GM19035 (cell line): ENCODE data around the gene CPLANE2.
"Not testable (repeated sequence)": the region's sequence is repeated elsewhere in the genome, so short reads cannot be mapped to it uniquely, and the experiment has no call there.

ENCODE experiments used
- ATAC-seq: cut with Tn5 transposase; IDR thresholded peaks from one replicate; pipeline ENCODE4 v1.9.1; 2021; ENCODE audit not compliant: unreplicated experiment

Gene CPLANE2

DNA sequence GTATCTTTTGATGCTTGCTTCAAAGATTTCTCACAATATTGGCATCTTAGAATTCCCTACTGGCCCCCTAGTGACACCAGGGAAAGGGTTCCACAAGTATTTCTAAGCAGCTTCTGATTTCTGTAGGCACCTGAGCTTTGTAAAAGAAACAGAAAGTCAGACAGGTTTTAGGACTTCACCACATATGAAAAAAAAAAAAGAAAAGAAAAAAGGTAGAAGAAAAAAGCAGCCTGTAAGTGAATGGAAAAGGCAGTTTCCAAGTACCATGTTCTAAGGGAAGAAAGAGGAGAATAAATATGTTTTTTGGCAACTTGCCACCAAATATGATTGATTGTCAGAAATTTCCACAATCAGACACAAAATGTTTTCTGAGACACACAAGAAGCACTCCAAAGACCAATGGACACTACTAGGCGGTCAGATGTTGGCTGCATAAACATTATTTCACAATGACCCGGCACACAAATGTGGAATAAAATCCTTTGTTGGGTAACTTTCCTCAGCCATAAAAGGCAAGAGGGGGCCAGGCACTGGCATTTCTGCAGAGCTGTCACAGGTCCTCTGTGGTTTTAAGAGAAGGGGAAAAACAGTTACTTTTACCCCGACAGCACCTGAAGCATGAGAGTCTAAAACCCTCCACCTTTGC, 12.7 kb upstream of the CPLANE2 start:
- no peak for ATAC-seq

DNA sequence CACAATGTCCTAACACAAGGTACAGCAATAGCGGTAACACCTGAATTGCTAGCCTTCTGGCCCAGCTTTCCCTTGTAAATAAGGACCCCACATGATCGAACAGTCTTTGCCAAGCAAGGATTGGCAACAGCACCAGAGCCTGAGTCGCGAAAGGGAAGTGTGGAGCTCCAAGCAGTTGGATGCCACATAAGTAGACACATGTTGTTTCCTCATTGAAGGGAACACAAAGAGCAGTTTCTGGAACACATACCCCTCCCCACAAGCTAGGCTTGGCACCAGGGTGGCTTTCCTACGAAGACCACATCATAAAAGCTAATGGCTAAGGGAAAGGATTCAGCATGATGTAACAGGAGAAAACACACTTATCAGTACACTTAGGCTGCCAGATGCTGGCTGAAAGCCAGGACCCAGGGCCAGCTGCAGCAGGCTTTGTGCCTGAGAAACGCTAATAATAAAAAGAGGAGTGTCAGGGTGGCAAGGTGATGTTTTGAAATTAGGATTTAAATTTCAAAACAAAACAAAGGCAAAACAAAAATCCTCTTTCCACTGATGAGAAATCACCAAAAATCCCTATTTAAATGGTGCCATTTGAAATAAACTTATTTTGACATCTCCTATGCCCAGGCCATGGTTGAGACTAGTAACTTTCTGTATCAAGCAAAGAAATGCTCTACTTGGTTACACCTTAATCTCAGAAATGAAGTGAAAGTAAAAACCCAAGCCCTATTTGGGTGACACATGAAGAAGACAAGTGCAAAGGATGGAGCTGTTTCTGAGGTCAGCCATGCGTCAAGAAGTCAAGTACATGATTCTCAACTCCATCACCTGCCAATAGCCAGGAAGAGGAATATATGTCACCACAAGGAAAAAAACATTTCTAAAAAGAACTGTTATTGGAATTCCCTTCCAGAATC, 11.9 kb upstream of the CPLANE2 start:
- ATAC-seq = no peak

DNA sequence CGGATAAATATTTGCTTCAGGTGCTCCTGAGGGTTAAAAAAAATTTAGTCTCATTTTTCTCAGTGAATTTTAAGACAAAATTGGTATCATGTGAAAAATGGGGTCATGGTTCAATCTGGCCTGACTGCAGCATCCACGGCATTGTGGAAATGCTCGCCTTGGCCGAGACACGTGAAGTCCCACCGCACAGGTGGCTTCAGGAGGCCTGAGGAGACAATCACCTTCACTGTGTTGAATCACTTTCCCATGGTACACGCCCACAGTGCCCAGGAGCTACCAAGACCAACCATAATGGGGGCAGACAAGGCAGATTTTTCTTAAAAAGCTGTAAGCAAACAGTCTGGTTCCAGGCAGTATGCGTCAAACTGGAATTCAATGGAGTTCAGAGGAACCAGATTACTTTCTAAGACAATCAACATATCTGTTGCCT, 11.0 kb upstream of the CPLANE2 start:
- no peak for ATAC-seq

DNA sequence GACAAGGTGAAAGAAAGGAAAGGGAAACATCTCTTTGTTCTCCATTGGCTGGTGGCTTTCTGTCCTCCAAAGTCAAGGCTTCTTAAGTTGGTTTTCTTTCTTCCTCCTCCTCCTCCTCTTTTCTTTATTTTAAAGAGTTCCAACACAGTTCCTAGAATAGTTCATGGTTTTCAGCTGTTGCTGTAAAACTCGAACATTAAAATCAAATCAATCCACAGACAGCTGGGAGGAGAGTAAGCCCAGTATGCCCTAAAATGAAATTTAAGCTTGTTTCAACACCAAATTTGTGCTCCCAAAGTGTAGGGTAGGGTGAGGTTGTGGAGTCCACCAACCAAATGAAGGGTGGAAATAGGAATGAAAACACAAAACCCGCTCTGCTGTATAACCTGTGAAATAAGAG, 10.5 kb upstream of the CPLANE2 start:
- no peak for ATAC-seq

DNA sequence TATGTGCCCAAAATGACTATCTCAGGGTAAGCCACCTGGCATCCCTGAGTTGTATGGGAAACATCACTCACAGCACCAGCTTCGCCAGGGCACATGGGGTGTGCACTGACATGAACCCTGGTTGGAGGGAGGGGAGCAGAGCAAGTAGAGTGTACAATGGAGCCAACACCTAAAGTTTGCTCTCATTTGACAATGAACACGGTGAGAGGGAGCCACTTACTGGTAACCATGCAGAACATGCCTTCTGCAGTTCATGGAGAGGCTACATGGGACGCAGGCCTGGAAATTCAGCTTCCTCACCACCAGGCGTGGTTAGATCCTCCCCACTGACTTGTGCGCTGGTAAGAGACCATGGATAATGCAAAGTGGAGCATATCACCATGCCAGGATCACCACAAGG, 10.0 kb upstream of the CPLANE2 start:
- ATAC-seq = no peak

DNA sequence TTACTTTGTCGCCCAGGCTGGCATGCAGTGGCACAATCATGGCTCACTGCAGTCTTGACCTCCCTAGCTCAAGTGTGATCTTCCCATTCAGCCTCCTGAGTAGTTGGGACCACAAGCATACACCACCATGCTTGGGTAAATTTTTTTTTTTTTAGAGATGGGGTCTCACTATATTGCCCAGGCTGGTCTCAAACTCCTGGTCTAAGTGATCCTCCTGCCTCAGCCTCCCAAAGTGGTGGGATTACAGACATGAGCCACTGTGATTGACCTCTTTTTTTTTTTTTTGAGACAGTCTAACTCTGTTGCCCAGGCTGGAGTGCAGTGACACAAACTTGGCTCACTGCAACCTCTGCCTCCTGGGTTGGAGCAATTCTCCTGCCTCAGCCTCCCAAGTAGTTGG, 9.3 kb upstream of the CPLANE2 start:
- ATAC-seq = not testable (repeated sequence)

DNA sequence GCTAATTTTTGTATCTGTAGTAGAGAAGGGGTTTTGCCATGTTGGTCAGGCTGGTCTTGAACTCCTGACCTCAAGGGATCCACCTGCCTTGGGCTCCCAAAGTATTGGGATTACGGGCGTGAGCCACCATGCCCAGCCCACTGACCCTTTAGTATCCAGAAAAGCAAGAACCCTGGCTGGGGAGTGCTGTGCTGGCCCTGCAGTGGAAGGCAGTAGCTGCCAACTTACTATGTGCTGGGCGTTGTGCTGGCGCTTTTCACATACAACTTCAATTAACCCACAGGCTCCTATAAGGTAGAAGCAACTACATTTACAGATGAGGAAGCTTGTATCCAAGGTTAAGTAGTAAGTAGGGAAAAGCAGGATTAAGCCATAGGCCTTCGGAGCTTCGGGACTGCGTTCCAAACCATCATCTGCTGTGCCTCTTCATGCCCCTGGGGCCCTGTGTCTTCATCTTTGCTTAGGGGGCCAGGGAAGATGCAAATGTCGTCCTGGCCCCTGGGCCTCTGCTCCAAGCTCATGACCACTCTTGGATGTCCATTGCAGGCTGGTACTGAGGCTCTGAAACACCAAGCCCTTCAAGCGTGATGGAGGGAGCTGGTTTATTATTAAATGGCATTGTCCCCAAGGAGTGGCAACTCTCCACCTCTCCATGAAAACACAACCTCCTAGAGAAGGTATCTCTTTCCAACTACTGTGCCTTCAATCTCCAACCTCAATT, 8.7 kb upstream of the CPLANE2 start:
- no peak for ATAC-seq

DNA sequence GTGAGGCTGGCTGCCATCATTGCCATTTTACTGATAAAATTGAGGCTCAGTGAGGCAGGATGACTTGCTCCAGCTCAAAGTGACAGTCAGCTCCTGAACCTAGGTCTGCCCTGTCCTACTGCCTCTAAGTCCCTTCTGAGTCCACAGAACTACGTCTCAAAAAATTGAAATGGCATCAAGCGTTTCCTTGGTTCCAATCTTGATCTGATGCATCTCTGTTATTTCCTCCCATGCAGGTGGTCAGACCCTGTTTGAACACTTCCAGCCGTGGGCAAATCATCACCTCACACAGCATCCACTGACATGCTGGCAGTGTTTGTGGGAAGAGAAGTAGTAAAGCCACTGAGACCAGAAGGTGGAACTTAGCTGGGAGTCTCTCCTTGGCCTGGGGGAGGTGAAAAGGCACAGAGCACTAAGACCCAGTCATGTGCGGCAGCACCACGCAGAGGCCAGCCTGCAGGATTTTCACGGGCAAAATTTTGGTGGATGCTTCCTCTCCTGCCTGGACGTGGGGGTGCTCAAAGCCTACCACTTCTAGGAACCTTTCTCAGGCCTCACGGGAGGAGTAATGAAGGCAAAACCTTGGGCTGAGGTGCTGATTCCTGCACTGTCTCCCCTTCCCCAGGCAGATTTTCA, 7.8 kb upstream of the CPLANE2 start:
- ATAC-seq = no peak

DNA sequence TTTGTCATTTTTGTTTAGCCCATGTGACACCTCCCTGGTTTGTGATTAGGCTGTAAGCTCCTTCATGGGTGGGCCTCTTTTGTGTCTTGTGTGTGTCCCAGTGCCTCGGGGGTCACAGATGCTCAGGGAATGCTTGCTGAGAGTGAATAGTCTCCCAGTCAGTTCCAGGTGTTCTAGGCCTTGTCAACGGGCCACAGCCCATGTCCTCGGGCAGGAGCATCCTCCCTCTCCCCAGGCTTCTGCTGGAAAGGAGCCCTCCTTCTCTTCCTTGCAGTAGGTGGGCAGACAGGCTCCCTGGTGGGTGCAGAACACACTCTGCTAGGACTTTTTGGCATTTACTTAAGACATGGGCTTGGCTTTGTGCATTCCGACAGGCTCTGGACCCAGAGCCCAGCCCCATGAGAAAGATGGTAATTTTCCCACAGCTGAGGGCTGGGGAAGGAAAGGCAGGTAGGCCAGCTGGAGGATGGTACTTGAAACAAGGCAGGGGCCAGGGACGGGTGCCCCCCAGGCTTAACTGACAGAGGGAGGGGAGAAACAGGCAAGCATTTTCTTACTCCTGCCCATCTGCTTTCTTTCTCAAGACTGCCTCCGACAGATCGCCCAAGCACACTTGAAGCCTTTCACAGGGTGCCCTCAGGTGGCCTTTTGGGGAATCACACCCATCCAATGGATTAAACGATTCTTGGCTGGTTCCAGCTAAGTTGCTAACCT, 7.1 kb upstream of the CPLANE2 start:
- no peak for ATAC-seq

DNA sequence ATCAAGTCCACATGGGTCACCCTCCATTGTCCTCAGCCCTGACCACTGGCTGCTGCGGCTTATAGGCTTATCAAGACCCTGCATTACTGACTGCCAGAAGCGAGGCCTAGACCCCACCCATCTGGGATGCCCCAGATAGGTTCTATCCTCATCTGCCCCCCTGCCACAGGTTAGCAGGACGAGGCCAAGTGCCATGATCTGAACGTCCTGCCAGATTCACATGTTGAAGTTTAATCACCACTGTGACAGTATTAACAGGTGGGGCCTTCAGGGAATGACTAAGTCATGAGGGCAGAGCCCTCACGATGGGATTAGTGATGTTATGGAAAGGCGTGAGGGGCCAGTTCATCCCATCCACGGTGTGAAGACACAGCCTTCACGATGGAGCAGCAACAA, 6.2 kb upstream of the CPLANE2 start:
- no peak for ATAC-seq

DNA sequence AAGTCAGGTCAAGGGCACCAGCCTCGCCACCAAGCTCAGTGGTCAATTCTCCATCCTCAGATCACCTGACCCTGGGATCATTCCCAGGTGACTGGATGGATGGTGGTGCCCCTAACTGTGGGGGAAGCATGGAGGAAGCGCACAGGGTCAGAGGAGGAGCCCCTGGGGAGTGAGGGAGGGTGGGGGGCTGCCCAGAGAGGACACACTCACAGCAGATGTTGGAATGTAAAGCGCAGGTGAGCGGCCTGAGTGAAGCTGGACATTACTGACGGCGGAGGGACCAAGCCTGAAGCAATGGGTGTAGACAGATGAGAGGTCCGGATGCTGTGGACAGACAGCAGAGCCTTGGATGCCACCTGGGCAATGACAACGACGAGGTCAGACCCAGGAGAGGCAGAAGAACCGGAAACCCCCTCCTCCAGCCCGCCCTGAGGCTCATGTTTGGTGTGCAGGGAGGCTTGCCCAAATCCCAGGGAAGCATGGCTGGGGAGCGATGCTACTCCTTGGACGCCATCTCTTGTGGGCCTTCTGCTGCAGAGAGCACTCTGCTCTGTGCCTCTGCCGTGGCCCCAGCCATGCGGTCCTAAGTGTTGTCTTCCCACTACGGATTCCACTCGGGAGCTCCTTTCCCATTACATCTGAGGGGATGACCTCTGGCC, 5.7 kb upstream of the CPLANE2 start:
- ATAC-seq = no peak

DNA sequence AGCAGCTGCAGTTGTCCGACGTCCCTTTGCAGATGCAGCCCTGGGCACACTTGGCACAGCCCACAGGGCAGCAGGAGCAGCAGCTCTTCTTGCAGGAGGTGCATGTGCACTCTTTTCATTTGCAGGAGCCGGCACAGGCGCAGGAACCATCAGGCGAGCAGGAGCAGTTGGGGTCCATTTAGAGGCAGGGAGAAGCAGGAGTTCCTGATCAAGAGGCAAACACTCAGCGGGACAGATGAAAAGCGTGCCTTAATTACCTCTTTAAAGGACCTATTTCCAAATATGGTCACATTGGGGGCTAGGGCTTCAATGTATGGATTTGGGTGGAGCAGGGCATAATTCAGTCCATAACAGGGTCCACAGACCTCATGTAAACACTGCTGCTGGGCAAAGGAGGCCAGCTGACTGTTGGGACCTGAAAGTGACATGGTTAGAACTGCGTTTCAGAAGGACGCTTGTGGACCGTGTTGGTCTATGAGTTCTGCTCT, 4.3 kb upstream of the CPLANE2 start:
- no peak for ATAC-seq

DNA sequence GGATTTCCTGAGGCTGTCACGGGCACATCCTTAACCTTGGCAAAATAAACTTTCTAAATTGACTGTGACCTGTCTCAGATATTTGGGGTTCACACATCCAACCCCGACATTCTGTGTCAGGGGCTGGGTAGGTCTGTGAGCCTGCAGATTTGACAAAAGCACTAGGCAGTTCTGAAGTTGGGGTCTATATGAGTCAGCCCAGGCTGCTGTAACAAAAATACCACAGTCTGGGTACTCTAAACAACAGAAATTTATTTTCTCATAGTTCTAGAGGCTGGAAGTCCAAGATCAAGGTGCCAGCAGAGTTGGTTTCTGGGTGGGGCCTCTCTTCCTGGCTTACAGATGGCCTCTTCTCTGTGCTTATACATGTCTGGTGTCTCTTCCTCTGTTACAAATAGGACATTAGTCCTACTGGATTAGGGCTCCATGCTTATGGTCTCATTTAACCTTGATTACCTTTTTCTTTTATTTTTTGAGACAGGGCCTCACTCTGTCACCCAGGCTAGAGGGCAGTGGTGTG, 3.0 kb upstream of the CPLANE2 start:
- ATAC-seq = no peak

DNA sequence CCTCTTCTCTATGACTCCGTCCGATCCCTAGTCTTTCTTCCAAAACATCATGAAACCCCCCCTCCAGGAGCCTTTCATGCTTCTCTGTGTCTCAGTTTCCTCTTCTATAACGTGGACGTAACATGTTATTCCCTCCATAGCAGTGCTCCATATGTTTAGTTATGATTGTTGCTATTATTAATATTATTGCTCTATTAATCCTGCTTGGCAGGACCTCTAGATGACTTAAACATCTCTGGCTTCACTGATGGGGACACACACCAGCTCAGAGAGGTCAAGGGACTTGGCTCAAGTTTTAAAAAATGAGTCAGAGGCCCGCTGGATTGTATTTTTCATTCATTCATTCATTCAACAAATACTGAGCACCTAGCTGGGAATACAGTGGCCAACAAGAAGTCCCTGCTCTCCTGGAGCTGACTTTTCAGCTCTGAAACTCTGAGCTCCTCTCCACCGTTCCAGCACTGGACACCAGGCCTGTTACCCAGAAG, 404 bp upstream of the CPLANE2 start:
- ATAC-seq = peak; percentile 18

DNA sequence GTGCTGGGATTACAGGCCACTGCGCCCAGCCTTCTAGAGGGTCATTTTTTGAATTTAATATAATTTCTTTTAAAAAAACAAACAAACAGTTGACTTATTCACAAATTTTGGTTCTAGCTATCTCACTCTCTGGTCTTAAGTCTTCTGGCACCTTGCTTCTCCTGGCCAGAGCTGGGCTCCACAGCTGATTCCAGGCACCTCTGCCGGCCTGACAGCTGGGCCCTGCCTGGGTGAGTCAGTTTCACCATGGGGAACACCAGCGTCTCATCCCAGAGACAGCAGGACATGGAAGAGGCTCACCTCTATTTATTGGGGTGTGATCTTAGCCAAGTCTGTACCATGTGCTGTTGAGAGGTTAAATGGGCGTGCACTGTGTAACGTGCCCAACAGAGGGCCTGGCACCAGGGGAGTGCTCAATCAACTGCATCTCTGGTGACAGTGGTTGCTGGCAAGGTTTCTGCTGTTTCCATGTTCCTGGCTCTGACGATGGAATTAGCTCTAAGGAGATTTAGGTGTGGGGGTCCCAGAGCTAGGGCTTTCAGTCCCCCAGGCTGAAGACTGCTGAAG, 956 bp downstream of the CPLANE2 start:
- peak; percentile 31 for ATAC-seq

DNA sequence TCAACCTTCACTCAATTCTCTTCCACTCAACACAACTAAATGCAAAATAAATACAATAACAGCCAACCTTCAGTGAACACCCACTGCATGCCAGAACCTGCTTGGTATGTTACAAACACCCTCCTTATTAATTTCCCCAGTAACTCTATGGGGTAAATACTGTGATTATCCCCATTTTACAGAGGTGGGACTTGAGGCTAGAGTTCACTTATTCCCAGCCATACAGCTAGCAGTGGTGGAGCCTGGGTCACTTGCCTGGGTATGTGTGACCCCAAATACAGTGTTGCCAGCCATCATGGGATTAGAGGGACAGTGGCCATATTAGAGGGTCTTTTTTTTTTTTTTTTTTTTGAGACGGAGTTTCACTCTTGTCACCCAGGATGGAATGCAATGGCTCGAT, 1.6 kb downstream of the CPLANE2 start:
- ATAC-seq = no peak

DNA sequence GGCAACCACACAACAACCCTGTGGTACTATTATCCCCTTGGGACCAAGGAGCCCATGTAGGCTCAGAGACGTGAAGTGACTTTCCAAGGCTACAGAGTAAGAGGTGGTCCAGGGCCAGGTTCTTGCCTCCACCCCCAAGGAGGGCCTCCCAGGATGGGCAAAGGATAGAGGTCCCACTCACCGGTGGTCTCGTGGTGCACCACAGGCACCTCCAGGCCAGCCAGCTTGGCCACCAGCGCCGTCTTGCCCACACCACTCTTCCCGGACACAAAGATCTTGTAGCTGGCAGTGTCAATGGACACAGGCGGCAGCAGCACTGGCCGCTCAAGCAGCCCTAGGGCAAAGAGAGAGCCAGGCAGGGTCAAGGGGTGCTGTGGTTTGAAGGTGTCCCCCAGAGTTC, 3.6 kb downstream of the CPLANE2 start:
- no peak for ATAC-seq

DNA sequence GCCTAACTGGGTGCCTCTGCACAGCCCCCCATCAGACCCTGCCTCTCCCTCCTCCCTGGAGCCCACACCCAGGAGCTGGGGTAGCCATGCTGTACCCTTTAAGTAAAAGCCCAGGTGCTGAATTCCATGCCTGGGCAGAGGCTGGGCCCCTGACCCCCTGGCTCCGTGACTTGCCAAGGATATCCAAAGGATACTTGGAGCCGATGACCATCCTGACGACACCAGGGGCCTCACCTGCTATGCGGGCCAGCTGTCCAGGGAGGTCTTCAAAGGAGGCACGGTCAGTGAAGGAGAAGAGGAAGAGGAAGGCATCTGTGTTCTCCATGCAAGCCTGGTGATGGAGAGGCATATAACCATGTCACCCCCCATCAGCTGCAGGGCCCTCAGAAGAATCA, 4.7 kb downstream of the CPLANE2 start:
- no peak for ATAC-seq
